Measurements from ENCODE around the gene TAF9B. TPM values are rescaled to one million over a fixed set of nuclear protein-coding genes. Genes with fewer than 3 reads are reported as not detected.
A peak's percentile ranks its signal among the peaks of the same experiment; 100 is the strongest.
"Not testable (repeated sequence)": the region's sequence is repeated elsewhere in the genome, so short reads cannot be mapped to it uniquely, and the experiment has no call there.

The TAF9B gene, protein sequence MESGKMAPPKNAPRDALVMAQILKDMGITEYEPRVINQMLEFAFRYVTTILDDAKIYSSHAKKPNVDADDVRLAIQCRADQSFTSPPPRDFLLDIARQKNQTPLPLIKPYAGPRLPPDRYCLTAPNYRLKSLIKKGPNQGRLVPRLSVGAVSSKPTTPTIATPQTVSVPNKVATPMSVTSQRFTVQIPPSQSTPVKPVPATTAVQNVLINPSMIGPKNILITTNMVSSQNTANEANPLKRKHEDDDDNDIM
- total RNA-seq, result 10 to 100 TPM; 15.7 to 35.0 (median 25.1) TPM

DNA sequence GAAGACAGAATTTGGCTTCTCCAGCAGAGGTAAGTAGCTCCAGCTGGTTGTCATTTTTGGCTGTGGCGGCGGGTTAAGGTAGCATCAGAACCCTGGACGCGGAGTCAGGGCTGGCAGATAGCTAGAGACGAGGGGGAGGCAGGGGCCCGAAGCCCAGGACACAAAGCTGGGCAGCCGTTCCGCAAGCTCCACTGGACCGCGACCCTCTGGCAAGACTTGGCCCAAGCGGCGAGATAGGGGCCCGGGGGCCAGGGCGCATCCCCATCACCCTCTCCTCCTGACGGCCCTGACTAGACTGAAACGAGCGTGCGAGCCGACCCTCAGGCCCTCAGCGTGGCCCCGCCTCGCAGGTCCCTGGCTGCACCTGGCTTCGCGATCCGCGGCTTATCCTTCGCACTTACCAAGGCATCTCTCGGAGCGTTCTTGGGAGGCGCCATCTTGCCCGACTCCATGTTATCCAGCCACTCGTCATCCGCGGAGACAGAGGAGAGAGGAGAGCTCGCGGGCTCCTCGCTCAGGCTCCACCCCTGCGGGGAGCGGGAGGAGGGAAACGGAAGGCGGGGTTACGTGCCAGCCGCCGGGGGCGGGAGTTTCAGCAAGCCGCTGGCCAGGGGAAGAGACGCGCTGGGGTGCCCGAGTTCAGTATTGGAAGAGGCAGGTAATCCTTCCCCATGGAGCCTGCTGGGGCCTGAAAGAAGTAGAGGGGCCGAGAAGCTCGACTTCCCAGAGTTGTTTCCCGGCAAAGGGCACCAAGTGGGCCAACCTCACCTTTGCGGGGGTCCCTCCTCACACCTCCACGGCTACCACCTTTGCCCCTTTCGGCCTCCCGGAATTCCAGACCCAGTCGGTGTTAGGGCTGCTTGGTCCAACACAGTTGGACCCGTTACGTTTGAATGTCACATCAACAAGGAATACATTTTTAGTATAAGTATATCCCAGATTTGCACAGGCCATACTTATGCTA lies at the start of gene TAF9B:
TAF9B (minus strand) TSS at position 491 of the 964 bp plus-strand sequence; CDS start at position 452, 39 bp downstream.
- TF ChIP-seq, protein P1, sequence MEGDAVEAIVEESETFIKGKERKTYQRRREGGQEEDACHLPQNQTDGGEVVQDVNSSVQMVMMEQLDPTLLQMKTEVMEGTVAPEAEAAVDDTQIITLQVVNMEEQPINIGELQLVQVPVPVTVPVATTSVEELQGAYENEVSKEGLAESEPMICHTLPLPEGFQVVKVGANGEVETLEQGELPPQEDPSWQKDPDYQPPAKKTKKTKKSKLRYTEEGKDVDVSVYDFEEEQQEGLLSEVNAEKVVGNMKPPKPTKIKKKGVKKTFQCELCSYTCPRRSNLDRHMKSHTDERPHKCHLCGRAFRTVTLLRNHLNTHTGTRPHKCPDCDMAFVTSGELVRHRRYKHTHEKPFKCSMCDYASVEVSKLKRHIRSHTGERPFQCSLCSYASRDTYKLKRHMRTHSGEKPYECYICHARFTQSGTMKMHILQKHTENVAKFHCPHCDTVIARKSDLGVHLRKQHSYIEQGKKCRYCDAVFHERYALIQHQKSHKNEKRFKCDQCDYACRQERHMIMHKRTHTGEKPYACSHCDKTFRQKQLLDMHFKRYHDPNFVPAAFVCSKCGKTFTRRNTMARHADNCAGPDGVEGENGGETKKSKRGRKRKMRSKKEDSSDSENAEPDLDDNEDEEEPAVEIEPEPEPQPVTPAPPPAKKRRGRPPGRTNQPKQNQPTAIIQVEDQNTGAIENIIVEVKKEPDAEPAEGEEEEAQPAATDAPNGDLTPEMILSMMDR (IDR thresholded peaks at IDR 0.05), result no peak
- peak; percentile 93 for ATAC-seq (ENCODE audit: low FRiP score)
- no peak for DNase-seq (ENCODE audit: low spot score)

DNA sequence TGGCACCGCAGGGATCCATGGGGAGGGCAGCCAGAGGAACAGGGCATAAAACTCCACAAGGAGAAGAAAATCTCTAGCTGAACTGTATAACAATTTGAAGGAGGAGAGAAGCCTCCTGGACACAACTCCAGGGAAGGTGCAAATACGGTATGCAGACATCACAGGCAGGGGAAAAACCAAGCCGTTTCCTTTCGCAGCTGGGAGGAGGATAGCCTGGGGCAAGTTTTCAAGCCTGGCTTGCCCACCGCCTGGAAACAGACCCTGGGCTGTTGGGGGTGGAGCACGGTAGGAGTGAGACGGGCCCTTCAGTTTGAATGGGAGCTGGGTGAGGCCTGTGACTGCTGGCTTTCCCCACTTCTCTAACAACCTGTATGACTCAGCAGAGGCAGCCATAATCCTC lies 43.4 kb upstream of the TAF9B start:
- TF ChIP-seq, protein P1 (IDR thresholded peaks at IDR 0.05), result no peak
- ATAC-seq (ENCODE audit: low FRiP score) (no peak), DNase-seq (ENCODE audit: low spot score) (no peak)

DNA sequence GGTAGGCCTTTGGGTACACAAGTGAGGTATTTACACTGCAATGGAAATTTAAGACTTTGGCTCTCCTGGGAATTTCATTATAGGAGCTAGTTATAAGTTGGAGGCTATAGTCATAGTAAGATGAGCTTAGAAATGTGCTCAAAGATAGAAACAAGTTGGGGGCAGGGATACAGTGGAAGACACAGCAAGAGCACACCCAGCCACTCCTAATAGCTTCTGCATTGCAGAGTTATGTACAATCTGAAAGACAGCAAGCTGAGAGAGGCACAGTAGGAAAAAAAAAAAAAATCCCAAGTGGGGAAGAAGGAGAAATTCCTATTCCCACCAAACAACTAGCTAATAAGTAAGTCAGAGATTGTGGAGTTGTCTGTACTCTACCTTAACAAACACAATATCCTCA lies 41.9 kb upstream of the TAF9B start:
- DNase-seq (ENCODE audit: low spot score) (no peak), ATAC-seq (ENCODE audit: low FRiP score) (no peak)
- TF ChIP-seq, protein P1 (IDR thresholded peaks at IDR 0.05), result no peak

DNA sequence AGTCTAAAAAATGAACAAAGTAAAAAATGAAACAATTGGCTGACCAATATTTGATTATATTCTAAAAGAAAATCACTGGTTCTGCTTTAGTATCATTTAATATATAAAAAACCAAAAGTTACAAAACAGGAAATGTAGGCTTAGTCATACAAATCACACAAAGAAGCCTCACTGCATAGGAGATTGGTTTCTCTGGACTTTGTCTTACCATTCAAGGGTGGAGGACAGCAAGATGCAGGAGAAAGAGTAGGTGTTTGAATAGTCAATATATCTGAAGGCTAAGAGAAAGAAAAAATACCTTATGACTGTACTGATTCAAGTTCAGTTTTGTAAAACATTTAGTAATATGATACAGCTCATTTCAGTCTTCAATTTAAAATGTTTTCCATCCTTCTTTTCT lies 28.6 kb upstream of the TAF9B start:
- TF ChIP-seq, protein P1 (IDR thresholded peaks at IDR 0.05), result no peak
- ATAC-seq (ENCODE audit: low FRiP score) (no peak), DNase-seq (ENCODE audit: low spot score) (no peak)

DNA sequence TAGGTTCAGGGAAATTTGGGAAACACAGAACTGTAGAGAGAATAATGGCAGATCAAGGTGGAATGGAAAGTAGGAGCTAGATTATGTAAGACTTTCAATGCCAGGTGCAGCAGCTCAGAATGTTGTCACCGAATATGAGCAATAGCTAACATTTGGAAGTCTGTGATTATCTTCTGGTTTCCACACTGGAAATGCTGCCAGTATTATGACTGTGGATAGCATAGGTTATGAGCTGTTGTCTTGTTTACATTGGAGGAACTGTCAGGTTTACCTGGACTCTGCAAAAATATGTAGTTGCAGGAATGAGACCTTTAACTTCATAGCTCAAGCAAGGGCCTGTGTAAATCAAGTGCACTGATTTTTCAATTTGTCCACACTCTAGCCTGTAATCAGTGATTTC lies 26.0 kb upstream of the TAF9B start:
- no peak for ATAC-seq (ENCODE audit: low FRiP score)
- no peak for DNase-seq (ENCODE audit: low spot score)
- TF ChIP-seq, protein P1 (IDR thresholded peaks at IDR 0.05), result no peak

DNA sequence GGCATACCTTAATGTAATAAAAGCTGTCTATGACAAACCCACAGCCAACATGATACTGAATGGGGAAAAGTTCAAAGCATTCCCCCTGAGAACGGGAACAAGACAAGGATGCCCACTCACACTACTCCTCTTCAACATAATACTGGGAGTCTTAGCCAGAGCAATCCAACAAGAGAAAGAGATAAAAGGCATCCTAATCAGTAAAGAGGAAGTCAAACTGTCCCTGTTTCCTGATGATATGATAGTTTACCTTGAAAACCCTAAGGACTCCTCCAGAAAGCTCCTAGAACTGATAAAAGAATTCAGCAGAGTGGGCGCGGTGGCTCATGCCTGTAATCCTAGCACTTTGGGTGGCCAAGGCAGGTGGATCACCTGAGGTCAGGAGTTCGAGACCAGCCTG lies 23.7 kb upstream of the TAF9B start:
- not testable (repeated sequence) for ATAC-seq (ENCODE audit: low FRiP score); DNase-seq (ENCODE audit: low spot score)

DNA sequence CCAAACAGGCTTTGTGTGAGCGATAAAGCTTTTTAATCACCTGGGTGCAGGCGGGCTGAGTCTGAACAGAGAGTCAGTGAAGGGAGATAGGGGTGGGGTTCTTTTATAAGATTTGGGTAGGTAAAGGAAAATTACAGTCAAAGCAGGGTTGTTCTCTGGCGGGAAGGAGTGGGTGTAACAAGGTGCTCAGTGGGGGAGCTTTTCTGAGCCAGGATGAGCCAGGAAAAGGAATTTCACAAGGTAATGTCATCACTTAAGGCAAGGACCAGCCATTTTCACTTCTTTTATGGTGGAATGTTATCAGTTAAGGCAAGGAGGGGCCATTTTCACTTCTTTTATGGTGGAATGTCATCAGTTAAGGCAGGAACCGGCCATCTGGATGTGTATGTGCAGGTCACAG lies 21.3 kb upstream of the TAF9B start:
- DNase-seq (ENCODE audit: low spot score); ATAC-seq (ENCODE audit: low FRiP score): not testable (repeated sequence)

DNA sequence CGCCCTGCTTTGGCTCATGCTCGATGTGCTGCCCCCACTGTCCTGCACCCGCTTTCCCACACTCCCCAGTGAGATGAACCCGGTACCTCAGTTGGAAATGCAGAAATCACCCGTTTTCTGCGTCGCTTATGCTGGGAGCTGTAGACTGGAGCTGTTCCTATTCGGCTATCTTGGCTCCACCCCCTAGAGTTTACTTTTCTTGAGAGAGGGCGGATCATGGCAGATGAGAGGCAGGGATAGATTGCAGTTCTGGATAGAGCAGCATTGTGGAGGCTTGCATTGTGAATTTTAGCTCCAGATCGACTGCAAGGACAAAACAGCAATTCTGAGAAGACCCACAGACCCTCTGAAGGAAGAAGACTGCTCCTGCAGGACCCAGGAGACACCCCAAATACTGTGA lies 18.4 kb upstream of the TAF9B start:
- not testable (repeated sequence) for ATAC-seq (ENCODE audit: low FRiP score); DNase-seq (ENCODE audit: low spot score)

DNA sequence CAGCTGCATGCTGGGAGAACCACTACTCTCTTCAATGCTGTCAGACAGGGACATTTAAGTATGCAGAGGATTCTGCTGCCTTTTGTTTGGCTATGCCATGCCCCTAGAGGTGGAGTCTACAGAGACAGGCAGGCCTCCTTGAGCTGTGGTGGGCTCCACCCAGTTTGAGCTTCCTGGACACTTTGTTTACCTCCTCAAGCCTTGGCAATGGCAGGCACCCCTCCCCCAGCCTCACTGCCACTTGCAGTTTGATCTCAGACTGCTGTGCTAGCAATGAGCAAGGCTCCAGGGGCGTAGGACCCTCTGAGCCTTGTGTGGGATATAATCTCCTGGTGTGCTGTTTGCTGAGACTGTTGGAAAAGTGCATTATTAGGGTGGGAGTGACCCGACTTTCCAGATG lies 17.9 kb upstream of the TAF9B start:
- DNase-seq (ENCODE audit: low spot score); ATAC-seq (ENCODE audit: low FRiP score): not testable (repeated sequence)

DNA sequence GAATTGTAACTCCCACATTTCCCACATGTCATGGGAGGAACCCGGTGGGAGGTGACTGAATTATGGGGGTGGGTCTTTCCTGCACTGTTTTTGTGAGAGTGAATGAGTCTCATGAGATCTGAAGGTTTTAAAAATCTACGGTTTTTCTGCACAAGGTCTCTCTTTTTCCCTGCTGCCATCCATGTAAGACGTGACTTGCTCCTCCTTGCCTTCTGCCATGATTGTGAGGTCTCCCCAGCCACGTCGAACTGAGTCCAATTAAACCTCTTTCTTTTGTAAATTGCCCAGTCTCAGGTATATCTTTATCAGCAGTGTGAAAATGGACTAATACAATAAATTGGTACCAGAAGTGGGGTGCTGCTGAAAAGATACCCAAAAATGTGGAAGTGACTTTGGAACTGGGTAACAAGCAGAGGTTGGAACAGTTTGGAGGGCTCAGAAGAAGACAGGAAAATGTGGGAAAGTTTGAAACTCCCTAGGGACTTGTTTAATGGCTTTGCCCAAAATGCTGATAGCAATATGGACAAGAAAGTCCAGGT lies 7.6 kb upstream of the TAF9B start:
- DNase-seq (ENCODE audit: low spot score); ATAC-seq (ENCODE audit: low FRiP score): not testable (repeated sequence)

Data from omental fat pad (tissue), 4 donors.